GM12878 (cell line): ENCODE measurements around the gene SLC1A2. TPM values are rescaled to one million over a fixed set of nuclear protein-coding genes. Genes with fewer than 3 reads are reported as not detected.

Experiments used
- ATAC-seq: fragments of 200-7000 bp; cut with Tn5 transposase; 3 replicates; pipeline ENCODE4 v1.9.1; 2020; ENCODE audit warnings: mild to moderate bottlenecking, moderate library complexity
- BruUV-seq: library from RNA; stranded (reverse); fragments of 400-500 nt; replicated peaks from 2 replicates; lab custom pipeline; 2021; lab: Mats Ljungman, UMichigan
- CTCF ChIA-PET: fragments of 300-600 bp; sonication (Branson Sonifier 250); formaldehyde crosslinking; extraction: SDS; loops from one replicate; lab custom pipeline; 2021; ENCODE audit warnings: inconsistent platforms; lab: Yijun Ruan, JAX
- POLR2A ChIA-PET: fragments of 350-600 bp; formaldehyde crosslinking; extraction: SDS; loops from one replicate; lab custom pipeline; 2021; ENCODE audit warnings: inconsistent platforms; lab: Charles Lee
- RAD21 ChIA-PET: fragments of 300-600 bp; sonication (Branson Sonifier 250); formaldehyde crosslinking; loops from one replicate; lab custom pipeline; 2023; ENCODE audit warnings: antibody characterized with exemption; ENCODE audit not compliant: unreplicated experiment; lab: Charles Lee
- SMC1A ChIA-PET: fragments of 300-600 bp; sonication (Branson Sonifier 250); formaldehyde crosslinking; loops from one replicate; lab custom pipeline; 2023; ENCODE audit not compliant: unreplicated experiment, uncharacterized antibody; lab: Charles Lee
- DNase-seq: peaks from one replicate; pipeline ENCODE4 v3.0.0-alpha.2; 2011; ENCODE audit warnings: low read depth, low spot score
- FAIRE-seq: peaks from 3 replicates; lab custom pipeline; 2011; peaks lifted over from hg19 to GRCh38; lab: Jason Lieb, UNC
- H2AFZ ChIP-seq: 2 replicates; pipeline ENCODE4 v1.6.0; 2011; ENCODE audit warnings: low read depth, low read length, control low read depth; ENCODE audit not compliant: control insufficient read depth
- H3K27ac ChIP-seq: 2 replicates; pipeline ENCODE4 v1.5.1; 2011; ENCODE audit warnings: control low read depth; ENCODE audit not compliant: control insufficient read depth, insufficient read depth
- H3K27me3 ChIP-seq, 2 experiments: replicated peaks in 1 of 2; 2 replicates each; pipeline versions ENCODE4 v1.6.0 to v1.6.1; 2011; ENCODE audit warnings: low read length in 1 of 2; ENCODE audit not compliant: control insufficient read depth in 2 of 2, insufficient read depth in 2 of 2
- H3K36me3 ChIP-seq, 2 experiments: 2 replicates each; pipeline ENCODE4 v1.5.1; 2011; ENCODE audit warnings: low read length in 1 of 2; ENCODE audit not compliant: control insufficient read depth in 2 of 2, insufficient read depth in 2 of 2
- H3K4me1 ChIP-seq: 2 replicates; pipeline ENCODE4 v1.6.1; 2011; ENCODE audit warnings: mild to moderate bottlenecking, low read length, moderate library complexity, mixed read lengths; ENCODE audit not compliant: control insufficient read depth, insufficient read depth
- H3K4me2 ChIP-seq: 2 replicates; pipeline ENCODE4 v1.6.0; 2011; ENCODE audit warnings: control low read depth; ENCODE audit not compliant: control insufficient read depth, insufficient read depth
- H3K4me3 ChIP-seq: fragments of 200-600 bp; sonication (generic); 2 replicates; pipeline ENCODE4 v1.5.1; 2016
- H3K79me2 ChIP-seq: 2 replicates; pipeline ENCODE4 v1.6.0; 2011; ENCODE audit warnings: low read length; ENCODE audit not compliant: control insufficient read depth, insufficient read depth
- H3K9ac ChIP-seq: 2 replicates; pipeline ENCODE4 v1.8.0; 2011; ENCODE audit warnings: low read length, control low read depth, mixed read lengths; ENCODE audit not compliant: control insufficient read depth, insufficient read depth
- H3K9me3 ChIP-seq: replicated peaks from 3 replicates; pipeline ENCODE4 v1.5.1; 2011; ENCODE audit warnings: mild to moderate bottlenecking, low read length; ENCODE audit not compliant: control insufficient read depth, insufficient read depth
- H4K20me1 ChIP-seq: 2 replicates; pipeline ENCODE4 v1.6.0; 2011; ENCODE audit not compliant: control insufficient read depth, insufficient read depth
- BCL11A ChIP-seq: IDR thresholded peaks from 2 replicates; pipeline ENCODE4 v1.6.1; 2011; ENCODE audit warnings: low read depth, low read length
- CREM ChIP-seq: IDR thresholded peaks from 2 replicates; pipeline ENCODE4 v1.6.1; 2014; ENCODE audit warnings: antibody characterized with exemption, low read depth
- EP300 ChIP-seq, 2 experiments: fragments of 150-350 bp in 1 of 2; IDR thresholded peaks; 2 replicates each; pipeline ENCODE4 v1.6.1; 2011 to 2012; ENCODE audit warnings: low read depth in 2 of 2, low read length in 2 of 2, borderline replicate concordance in 1 of 2, improper control_type of control experiment in 1 of 2, inconsistent platforms in 1 of 2; ENCODE audit not compliant: control insufficient read depth in 1 of 2
- EZH2 ChIP-seq: IDR thresholded peaks from 2 replicates; pipeline ENCODE4 v1.6.1; 2012; ENCODE audit warnings: low read depth, mild to moderate bottlenecking, control low read depth, inconsistent platforms, low read length, borderline replicate concordance; ENCODE audit not compliant: control insufficient read depth
- JUNB ChIP-seq: IDR thresholded peaks from 2 replicates; pipeline ENCODE4 v1.6.1; 2016; ENCODE audit warnings: antibody characterized with exemption, mild to moderate bottlenecking
- NFIC ChIP-seq: IDR thresholded peaks from 2 replicates; pipeline ENCODE4 v1.6.1; 2012; ENCODE audit warnings: low read depth, mild to moderate bottlenecking, inconsistent platforms, low read length, moderate library complexity
- POU2F2 ChIP-seq: IDR thresholded peaks from 3 replicates; pipeline ENCODE4 v1.6.1; 2011; ENCODE audit warnings: low read depth, mild to moderate bottlenecking, low read length, borderline replicate concordance
- SUZ12 ChIP-seq: fragments of 200-600 bp; sonication (generic); IDR thresholded peaks from one replicate; pipeline ENCODE4 v1.6.1; 2018; ENCODE audit warnings: antibody characterized with exemption, mild to moderate bottlenecking; ENCODE audit not compliant: unreplicated experiment
- TCF3 ChIP-seq: IDR thresholded peaks from 2 replicates; pipeline ENCODE4 v1.6.1; 2012; ENCODE audit warnings: low read depth, mild to moderate bottlenecking, low read length, borderline replicate concordance; ENCODE audit not compliant: insufficient read depth
- ZBED1 ChIP-seq: IDR thresholded peaks from 2 replicates; pipeline ENCODE4 v1.6.1; 2016; ENCODE audit warnings: borderline replicate concordance
- ZNF592 ChIP-seq: fragments of 450-650 bp; IDR thresholded peaks from 2 replicates; pipeline ENCODE4 v1.6.1; 2017; ENCODE audit warnings: mild to moderate bottlenecking, moderate library complexity
- WGBS: methylation state at CpG from one replicate; pipeline ENCODE4 v1.1.6; 2016; ENCODE audit warnings: low lambda C conversion rate; ENCODE audit not compliant: insufficient replicate concordance, insufficient coverage; ENCODE audit errors: missing lambda C conversion rate; 5-methylcytosine and 5-hydroxymethylcytosine counted together
- in situ Hi-C: fragments of 300-500 bp; cut with MboI; formaldehyde crosslinking; loops from 9 replicates; pipeline ENCODE4 v1.14.3; 2018; ENCODE audit warnings: mixed read lengths
- intact Hi-C: fragments of 100-400 bp; cut with micrococcal nuclease; formaldehyde crosslinking; loops from one replicate; pipeline ENCODE4 v1.14.2; 2022; ENCODE audit not compliant: unreplicated experiment
- polyA plus RNA-seq, 11 experiments: library from polyadenylated mRNA; depleted of rRNA in 4 of 11; unstranded in 6 of 11; stranded (reverse) in 5 of 11; fragments of >200 nt; fragmentation: Nextera tagmentation in 4 of 11; fragmentation: Illumina TruSeq in 1 of 11; extraction: Ambion mirVana in 4 of 11; extraction: Trizol in 1 of 11; gene quantifications; 1 replicate in 1 of 11; 2 replicates in 10 of 11; pipeline versions ENCODE4 v1.2.1 to v1.2.3, GENCODE V29; 2011 to 2016; ENCODE audit warnings: inconsistent platforms in 2 of 11, missing spikeins in 2 of 11, low read depth in 1 of 11
- total RNA-seq, 4 experiments: library from RNA; depleted of rRNA in 3 of 4; stranded (reverse); fragments of >200 nt in 3 of 4; fragmentation: Illumina TruSeq in 1 of 4; extraction: Trizol in 1 of 4; gene quantifications; 2 replicates each; pipeline versions ENCODE4 v1.2.1 to v1.2.3, GENCODE V29; 2013 to 2021
- TF ChIP-seq, protein P1 (sequence below): fragments of 450-650 bp; formaldehyde crosslinking; IDR thresholded peaks from 2 replicates; pipeline ENCODE4 v1.5.0; 2022; ENCODE audit warnings: mild to moderate bottlenecking, missing genetic modification characterization
- TF ChIP-seq, protein P2 (sequence below): IDR thresholded peaks from 2 replicates; pipeline ENCODE4 v1.6.1; 2012; ENCODE audit warnings: low read length, inconsistent platforms

SLC1A2 gene
- total and polyA plus RNA-seq, 10 of the 15 experiments (the other 5 are each of a cell fraction or from before 2014, with no cell fraction given) = 0.01 to 0.84 (median 0.22) TPM; not detected in 1

GRCh38 chr11:35389897-35390465 lies 29.4 kb downstream of the SLC1A2 start:
- intact Hi-C loops (loop anchor here (2.0 to 5.0 kb wide), 7 partner anchors 77 to 878 kb away; partner anchors contain the start of genes APIP, ELF5 and PDHX), in situ Hi-C loops (loop anchor here (5.0 to 10.0 kb wide), 3 partner anchors 393 to 875 kb away; partner anchors contain the start of gene ELF5)
- peaks cover 25% of the 10 kb centered on the region for H3K4me1 ChIP-seq
- no peaks in the 10 kb centered on the region for H3K36me3 ChIP-seq
- POLR2A ChIA-PET = interaction anchor here (1.3 kb wide), 1 partner anchor 11 kb away, joined by 3 read pairs; no protein-coding TSS in a partner anchor
- H2AFZ ChIP-seq = no peak overlapping the region
- no TSS peak for BruUV-seq
- no peaks in the 10 kb centered on the region; the same call in 2 of the 3 replicates for H3K9me3 ChIP-seq
- no peak overlapping the region for H3K9ac ChIP-seq
- H3K27ac ChIP-seq = no peak overlapping the region
- CTCF ChIA-PET = interaction anchor here (1.1 to 7.3 kb wide), 17 partner anchors 15 to 877 kb away, joined by 3 to 172 read pairs (median 10); partner anchors contain the start of gene ELF5
- no peak overlapping the region for H3K4me3 ChIP-seq
- H3K4me2 ChIP-seq = no peak overlapping the region
- no peaks in the 10 kb centered on the region for H4K20me1 ChIP-seq
- SMC1A ChIA-PET = interaction anchor here (0.6 to 7.6 kb wide), 23 partner anchors 9 to 877 kb away, joined by 3 to 110 read pairs (median 5); partner anchors contain the start of gene ELF5
- RAD21 ChIA-PET = interaction anchor here (0.7 to 7.6 kb wide), 25 partner anchors 10 to 470 kb away, joined by 3 to 100 read pairs (median 4); no protein-coding TSS in a partner anchor
- no peaks in the 10 kb centered on the region; a peak in 1 of 4 replicates for H3K27me3 ChIP-seq
- FAIRE-seq (no peak), ATAC-seq (no peak), DNase-seq (peak; percentile 17)
- WGBS = 43% methylated on average over 6 of the region's 6 CpGs
- no peaks in the 10 kb centered on the region for H3K79me2 ChIP-seq
- TF ChIP-seq JUNB (0 out of 2 replicates have a peak, but pooled peaks have one; percentile 23), NFIC (peak; percentile 35; the same call in 1 of the 2 replicates), ZNF592 (no peak), ZBED1 (peak; percentile 36; the same call in 1 of the 2 replicates), EZH2 (no peak), CREM (peak; percentile 44; the same call in 1 of the 2 replicates), BCL11A (peak; percentile 27; the same call in 1 of the 2 replicates), POU2F2 (no peak), SUZ12 (no peak), EP300 (IDR thresholded peaks at IDR 0.05; ENCODE audit: borderline replicate concordance in 1 of 2, control insufficient read depth in 1 of 2, low read depth in 2 of 2, low read length in 2 of 2) (no peak), TCF3 (0 out of 2 replicates have a peak, but pooled peaks have one; percentile 22)
- TF ChIP-seq, protein P1, sequence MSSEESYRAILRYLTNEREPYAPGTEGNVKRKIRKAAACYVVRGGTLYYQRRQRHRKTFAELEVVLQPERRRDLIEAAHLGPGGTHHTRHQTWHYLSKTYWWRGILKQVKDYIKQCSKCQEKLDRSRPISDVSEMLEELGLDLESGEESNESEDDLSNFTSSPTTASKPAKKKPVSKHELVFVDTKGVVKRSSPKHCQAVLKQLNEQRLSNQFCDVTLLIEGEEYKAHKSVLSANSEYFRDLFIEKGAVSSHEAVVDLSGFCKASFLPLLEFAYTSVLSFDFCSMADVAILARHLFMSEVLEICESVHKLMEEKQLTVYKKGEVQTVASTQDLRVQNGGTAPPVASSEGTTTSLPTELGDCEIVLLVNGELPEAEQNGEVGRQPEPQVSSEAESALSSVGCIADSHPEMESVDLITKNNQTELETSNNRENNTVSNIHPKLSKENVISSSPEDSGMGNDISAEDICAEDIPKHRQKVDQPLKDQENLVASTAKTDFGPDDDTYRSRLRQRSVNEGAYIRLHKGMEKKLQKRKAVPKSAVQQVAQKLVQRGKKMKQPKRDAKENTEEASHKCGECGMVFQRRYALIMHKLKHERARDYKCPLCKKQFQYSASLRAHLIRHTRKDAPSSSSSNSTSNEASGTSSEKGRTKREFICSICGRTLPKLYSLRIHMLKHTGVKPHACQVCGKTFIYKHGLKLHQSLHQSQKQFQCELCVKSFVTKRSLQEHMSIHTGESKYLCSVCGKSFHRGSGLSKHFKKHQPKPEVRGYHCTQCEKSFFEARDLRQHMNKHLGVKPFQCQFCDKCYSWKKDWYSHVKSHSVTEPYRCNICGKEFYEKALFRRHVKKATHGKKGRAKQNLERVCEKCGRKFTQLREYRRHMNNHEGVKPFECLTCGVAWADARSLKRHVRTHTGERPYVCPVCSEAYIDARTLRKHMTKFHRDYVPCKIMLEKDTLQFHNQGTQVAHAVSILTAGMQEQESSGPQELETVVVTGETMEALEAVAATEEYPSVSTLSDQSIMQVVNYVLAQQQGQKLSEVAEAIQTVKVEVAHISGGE (CRISPR knock-in tag) = no peak
- TF ChIP-seq, protein P2, sequence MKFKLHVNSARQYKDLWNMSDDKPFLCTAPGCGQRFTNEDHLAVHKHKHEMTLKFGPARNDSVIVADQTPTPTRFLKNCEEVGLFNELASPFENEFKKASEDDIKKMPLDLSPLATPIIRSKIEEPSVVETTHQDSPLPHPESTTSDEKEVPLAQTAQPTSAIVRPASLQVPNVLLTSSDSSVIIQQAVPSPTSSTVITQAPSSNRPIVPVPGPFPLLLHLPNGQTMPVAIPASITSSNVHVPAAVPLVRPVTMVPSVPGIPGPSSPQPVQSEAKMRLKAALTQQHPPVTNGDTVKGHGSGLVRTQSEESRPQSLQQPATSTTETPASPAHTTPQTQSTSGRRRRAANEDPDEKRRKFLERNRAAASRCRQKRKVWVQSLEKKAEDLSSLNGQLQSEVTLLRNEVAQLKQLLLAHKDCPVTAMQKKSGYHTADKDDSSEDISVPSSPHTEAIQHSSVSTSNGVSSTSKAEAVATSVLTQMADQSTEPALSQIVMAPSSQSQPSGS = peak; percentile 27; the same call in 1 of the 2 replicates
